ENCODE results near the gene BBS1. TPM values are rescaled to one million over a fixed set of nuclear protein-coding genes. Genes with fewer than 3 reads are reported as not detected.

Gene BBS1
- total and polyA plus RNA-seq, 4 donors = 4.2 to 18.5 (median 8.6) TPM

DNA sequence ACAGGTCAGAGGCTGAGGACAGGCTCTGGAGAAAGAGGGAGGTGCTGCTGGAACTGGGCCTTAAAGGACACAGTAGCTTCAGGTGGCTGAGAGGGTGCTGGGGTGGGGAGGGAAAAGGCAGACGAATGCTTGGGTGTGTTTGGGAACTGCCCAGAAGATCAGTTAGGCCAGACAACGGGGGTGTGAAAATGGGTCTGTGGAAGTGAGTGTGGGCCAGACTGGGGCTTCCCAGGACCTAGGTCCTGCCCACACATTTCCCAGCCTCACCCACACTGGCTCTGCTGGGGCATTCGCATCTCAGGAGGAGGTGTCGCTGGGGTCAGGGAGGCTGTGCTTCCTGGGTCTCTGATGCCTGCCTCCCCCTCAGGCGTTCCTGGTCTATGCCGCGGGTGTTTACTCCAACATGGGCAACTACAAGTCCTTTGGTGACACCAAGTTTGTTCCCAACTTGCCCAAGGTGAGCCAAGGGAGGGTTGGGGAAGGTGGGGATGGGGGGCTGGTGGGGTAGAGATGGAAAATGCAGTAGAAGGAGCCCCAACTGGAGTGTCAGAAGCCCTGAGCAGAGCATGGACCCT is 25.5 kb upstream of the BBS1 start:
- Histone ChIP-seq H3K4me1 (ENCODE audit: control insufficient read depth in 4 of 4, insufficient read depth in 4 of 4, low read length in 3 of 4) (peaks cover 0 to 6% (median 5%) of the 10 kb centered on the region in 4 donors), H3K9ac (ENCODE audit: low read depth in 1 of 2, low read length in 2 of 2) (no peak overlapping the region), H3K4me3 (ENCODE audit: low read depth in 1 of 3, low read length in 3 of 3) (no peak overlapping the region), H3K9me3 (ENCODE audit: control insufficient read depth in 4 of 4, low read length in 3 of 4) (no peaks in the 10 kb centered on the region), H3K36me3 (ENCODE audit: control insufficient read depth in 4 of 4, insufficient read depth in 3 of 4, low read depth in 1 of 4, low read length in 3 of 4) (peaks cover 0 to 31% (median 3%) of the 10 kb centered on the region in 4 donors), H3K27me3 (ENCODE audit: control insufficient read depth in 4 of 4, insufficient read depth in 4 of 4, low read length in 3 of 4) (no peaks in the 10 kb centered on the region), H3K27ac (ENCODE audit: low read depth in 1 of 2, low read length in 2 of 2) (no peak overlapping the region)
- TF ChIP-seq, protein P1, sequence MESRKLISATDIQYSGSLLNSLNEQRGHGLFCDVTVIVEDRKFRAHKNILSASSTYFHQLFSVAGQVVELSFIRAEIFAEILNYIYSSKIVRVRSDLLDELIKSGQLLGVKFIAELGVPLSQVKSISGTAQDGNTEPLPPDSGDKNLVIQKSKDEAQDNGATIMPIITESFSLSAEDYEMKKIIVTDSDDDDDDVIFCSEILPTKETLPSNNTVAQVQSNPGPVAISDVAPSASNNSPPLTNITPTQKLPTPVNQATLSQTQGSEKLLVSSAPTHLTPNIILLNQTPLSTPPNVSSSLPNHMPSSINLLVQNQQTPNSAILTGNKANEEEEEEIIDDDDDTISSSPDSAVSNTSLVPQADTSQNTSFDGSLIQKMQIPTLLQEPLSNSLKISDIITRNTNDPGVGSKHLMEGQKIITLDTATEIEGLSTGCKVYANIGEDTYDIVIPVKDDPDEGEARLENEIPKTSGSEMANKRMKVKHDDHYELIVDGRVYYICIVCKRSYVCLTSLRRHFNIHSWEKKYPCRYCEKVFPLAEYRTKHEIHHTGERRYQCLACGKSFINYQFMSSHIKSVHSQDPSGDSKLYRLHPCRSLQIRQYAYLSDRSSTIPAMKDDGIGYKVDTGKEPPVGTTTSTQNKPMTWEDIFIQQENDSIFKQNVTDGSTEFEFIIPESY (IDR thresholded peaks at IDR 0.05) = no peak
- TF ChIP-seq RXRA (IDR thresholded peaks at IDR 0.05) = no peak
- no peak for TF ChIP-seq YY1 (IDR thresholded peaks at IDR 0.05)
- no peak for TF ChIP-seq JUND (IDR thresholded peaks at IDR 0.05)
- no peak for TF ChIP-seq SP1 (IDR thresholded peaks at IDR 0.05)
- TF ChIP-seq HNF4A (conservative IDR thresholded peaks at IDR 0.05) = no peak
- no peak for TF ChIP-seq RAD21 (IDR thresholded peaks at IDR 0.05)
- TF ChIP-seq, protein P2, sequence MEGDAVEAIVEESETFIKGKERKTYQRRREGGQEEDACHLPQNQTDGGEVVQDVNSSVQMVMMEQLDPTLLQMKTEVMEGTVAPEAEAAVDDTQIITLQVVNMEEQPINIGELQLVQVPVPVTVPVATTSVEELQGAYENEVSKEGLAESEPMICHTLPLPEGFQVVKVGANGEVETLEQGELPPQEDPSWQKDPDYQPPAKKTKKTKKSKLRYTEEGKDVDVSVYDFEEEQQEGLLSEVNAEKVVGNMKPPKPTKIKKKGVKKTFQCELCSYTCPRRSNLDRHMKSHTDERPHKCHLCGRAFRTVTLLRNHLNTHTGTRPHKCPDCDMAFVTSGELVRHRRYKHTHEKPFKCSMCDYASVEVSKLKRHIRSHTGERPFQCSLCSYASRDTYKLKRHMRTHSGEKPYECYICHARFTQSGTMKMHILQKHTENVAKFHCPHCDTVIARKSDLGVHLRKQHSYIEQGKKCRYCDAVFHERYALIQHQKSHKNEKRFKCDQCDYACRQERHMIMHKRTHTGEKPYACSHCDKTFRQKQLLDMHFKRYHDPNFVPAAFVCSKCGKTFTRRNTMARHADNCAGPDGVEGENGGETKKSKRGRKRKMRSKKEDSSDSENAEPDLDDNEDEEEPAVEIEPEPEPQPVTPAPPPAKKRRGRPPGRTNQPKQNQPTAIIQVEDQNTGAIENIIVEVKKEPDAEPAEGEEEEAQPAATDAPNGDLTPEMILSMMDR (IDR thresholded peaks at IDR 0.05; ENCODE audit: low read depth, low read length, missing input control) = no peak
- no peak for TF ChIP-seq FOXA1 (IDR thresholded peaks at IDR 0.05)
- TF ChIP-seq, protein P3, sequence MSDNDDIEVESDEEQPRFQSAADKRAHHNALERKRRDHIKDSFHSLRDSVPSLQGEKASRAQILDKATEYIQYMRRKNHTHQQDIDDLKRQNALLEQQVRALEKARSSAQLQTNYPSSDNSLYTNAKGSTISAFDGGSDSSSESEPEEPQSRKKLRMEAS (IDR thresholded peaks at IDR 0.05) = no peak
- TF ChIP-seq, protein P4, sequence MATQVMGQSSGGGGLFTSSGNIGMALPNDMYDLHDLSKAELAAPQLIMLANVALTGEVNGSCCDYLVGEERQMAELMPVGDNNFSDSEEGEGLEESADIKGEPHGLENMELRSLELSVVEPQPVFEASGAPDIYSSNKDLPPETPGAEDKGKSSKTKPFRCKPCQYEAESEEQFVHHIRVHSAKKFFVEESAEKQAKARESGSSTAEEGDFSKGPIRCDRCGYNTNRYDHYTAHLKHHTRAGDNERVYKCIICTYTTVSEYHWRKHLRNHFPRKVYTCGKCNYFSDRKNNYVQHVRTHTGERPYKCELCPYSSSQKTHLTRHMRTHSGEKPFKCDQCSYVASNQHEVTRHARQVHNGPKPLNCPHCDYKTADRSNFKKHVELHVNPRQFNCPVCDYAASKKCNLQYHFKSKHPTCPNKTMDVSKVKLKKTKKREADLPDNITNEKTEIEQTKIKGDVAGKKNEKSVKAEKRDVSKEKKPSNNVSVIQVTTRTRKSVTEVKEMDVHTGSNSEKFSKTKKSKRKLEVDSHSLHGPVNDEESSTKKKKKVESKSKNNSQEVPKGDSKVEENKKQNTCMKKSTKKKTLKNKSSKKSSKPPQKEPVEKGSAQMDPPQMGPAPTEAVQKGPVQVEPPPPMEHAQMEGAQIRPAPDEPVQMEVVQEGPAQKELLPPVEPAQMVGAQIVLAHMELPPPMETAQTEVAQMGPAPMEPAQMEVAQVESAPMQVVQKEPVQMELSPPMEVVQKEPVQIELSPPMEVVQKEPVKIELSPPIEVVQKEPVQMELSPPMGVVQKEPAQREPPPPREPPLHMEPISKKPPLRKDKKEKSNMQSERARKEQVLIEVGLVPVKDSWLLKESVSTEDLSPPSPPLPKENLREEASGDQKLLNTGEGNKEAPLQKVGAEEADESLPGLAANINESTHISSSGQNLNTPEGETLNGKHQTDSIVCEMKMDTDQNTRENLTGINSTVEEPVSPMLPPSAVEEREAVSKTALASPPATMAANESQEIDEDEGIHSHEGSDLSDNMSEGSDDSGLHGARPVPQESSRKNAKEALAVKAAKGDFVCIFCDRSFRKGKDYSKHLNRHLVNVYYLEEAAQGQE (IDR thresholded peaks at IDR 0.05) = no peak
- TF ChIP-seq EGR1 (IDR thresholded peaks at IDR 0.05; ENCODE audit: low read depth in 2 of 2) = no peak
- TF ChIP-seq GABPA (IDR thresholded peaks at IDR 0.05 in 1 of 2, conservative IDR thresholded peaks at IDR 0.05 in 1 of 2) = no peak
- TF ChIP-seq, protein P5, sequence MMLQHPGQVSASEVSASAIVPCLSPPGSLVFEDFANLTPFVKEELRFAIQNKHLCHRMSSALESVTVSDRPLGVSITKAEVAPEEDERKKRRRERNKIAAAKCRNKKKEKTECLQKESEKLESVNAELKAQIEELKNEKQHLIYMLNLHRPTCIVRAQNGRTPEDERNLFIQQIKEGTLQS (IDR thresholded peaks at IDR 0.05) = no peak
- no peak for TF ChIP-seq NR2F2 (IDR thresholded peaks at IDR 0.05)
- no peak for TF ChIP-seq FOXA2 (IDR thresholded peaks at IDR 0.05)
- no peak for TF ChIP-seq HNF4G (IDR thresholded peaks at IDR 0.05)
- TF ChIP-seq TAF1 (conservative IDR thresholded peaks at IDR 0.05) = no peak
- 91% methylated on average over 7 of the region's 7 CpGs for WGBS
- DNase-seq (ENCODE audit: low spot score) = no peak
